IgD-negative memory B cell (primary cell): ENCODE results near the gene PLA2G4B. TPM values are rescaled to one million over a fixed set of nuclear protein-coding genes. Genes with fewer than 3 reads are reported as not detected.

Experiments used
- H3K27ac Mint-ChIP-seq, 3 donors: one replicate each; pipeline ENCODE4 v1.8.0; 2020 to 2022; ENCODE audit warnings: mild to moderate bottlenecking in 3 of 3, mixed read lengths in 3 of 3, moderate library complexity in 1 of 3
- H3K27me3 Mint-ChIP-seq: one replicate; pipeline ENCODE4 v1.8.0; 2021; ENCODE audit warnings: mixed read lengths
- H3K36me3 Mint-ChIP-seq: one replicate; pipeline ENCODE4 v1.8.0; 2020; ENCODE audit warnings: mild to moderate bottlenecking, mixed read lengths
- H3K4me1 Mint-ChIP-seq, 3 donors: one replicate each; pipeline ENCODE4 v1.8.0; 2020 to 2022; ENCODE audit warnings: mixed read lengths in 3 of 3, mild to moderate bottlenecking in 1 of 3
- H3K4me3 Mint-ChIP-seq, 4 donors: one replicate each; pipeline ENCODE4 v1.8.0; 2020 to 2022; ENCODE audit warnings: mild to moderate bottlenecking in 4 of 4, mixed read lengths in 4 of 4, moderate library complexity in 3 of 4
- H3K9me3 Mint-ChIP-seq, 3 donors: one replicate each; pipeline ENCODE4 v1.8.0; 2020 to 2021; ENCODE audit warnings: mixed read lengths in 3 of 3, mild to moderate bottlenecking in 1 of 3
- polyA plus RNA-seq: library from polyadenylated mRNA; unstranded; fragments of 300-500 nt; fragmentation: Illumina TruSeq; gene quantifications from one replicate; pipeline ENCODE4 v1.2.3, GENCODE V29; 2021

PLA2G4B gene
- polyA plus RNA-seq, 1 donor from 2014 or later: 1.3 TPM

- no peak overlapping the region for H3K27ac Mint-ChIP-seq
- H3K9me3 Mint-ChIP-seq: no peaks in the 10 kb centered on the region
- H3K36me3 Mint-ChIP-seq: peaks cover 4% of the 10 kb centered on the region
- H3K4me1 Mint-ChIP-seq: peaks cover 0 to 2% (median 0%) of the 10 kb centered on the region in 3 donors
- H3K4me3 Mint-ChIP-seq: no peak overlapping the region
- no peaks in the 10 kb centered on the region for H3K27me3 Mint-ChIP-seq
Observed at GRCh38 chr15:41847981-41848380, 9.3 kb downstream of the PLA2G4B start.

- H3K27ac Mint-ChIP-seq: no peak overlapping the region
Observed at GRCh38 chr15:41848631-41849030, 10.0 kb downstream of the PLA2G4B start.

DNA sequence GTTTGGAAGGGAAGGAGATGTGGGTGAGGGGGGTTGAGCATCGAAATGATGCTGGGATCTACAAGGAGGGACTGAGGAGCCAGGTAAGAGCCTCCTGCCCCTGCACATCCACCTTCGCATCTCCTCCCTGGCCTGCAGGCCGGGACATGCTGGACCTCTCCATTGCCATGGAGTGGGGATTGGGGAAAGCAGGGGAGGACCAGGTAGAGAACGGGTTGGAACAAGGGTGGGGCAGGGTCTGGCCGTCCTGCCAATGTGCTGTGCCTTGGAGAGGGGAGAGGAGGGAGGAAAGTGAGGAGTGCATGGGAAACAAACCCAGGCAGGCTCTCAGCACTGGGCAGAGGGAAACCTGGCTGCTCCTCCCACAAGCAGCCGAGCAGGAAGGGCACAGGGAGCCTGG lies 10.6 kb downstream of the PLA2G4B start:
- H3K4me3 Mint-ChIP-seq: no peak overlapping the region
- peaks cover 2% of the 10 kb centered on the region for H3K27me3 Mint-ChIP-seq
- no peaks in the 10 kb centered on the region for H3K9me3 Mint-ChIP-seq
- no peak overlapping the region for H3K27ac Mint-ChIP-seq
- H3K4me1 Mint-ChIP-seq: peaks cover 0 to 2% (median 0%) of the 10 kb centered on the region in 3 donors
- peaks cover 4% of the 10 kb centered on the region for H3K36me3 Mint-ChIP-seq

More at GRCh38 chr15:41848631-41849030, 10.0 kb downstream of the PLA2G4B start:
- Mint-ChIP-seq H3K4me3 (no peak overlapping the region), H3K9me3 (no peaks in the 10 kb centered on the region), H3K27me3 (peaks cover under 1% of the 10 kb centered on the region), H3K4me1 (peaks cover 0 to 2% (median 0%) of the 10 kb centered on the region in 3 donors), H3K36me3 (peaks cover 4% of the 10 kb centered on the region)

- Mint-ChIP-seq H3K9me3 (no peaks in the 10 kb centered on the region), H3K4me1 (peaks cover 0 to 2% (median 0%) of the 10 kb centered on the region in 3 donors), H3K4me3 (no peak overlapping the region), H3K36me3 (peaks cover 4% of the 10 kb centered on the region), H3K27me3 (peaks cover 2% of the 10 kb centered on the region), H3K27ac (peak overlapping the region in 1 of 3 donors; percentile 12)
Observed at GRCh38 chr15:41849861-41850260, 11.2 kb downstream of the PLA2G4B start.

GRCh38 chr15:41850482-41851166 lies 12.0 kb downstream of the PLA2G4B start:
- Mint-ChIP-seq H3K9me3 (no peaks in the 10 kb centered on the region), H3K27ac (peak overlapping the region in 2 of 3 donors; percentile 76 to 77), H3K36me3 (peaks cover 4% of the 10 kb centered on the region), H3K27me3 (peaks cover 2% of the 10 kb centered on the region), H3K4me3 (no peak overlapping the region), H3K4me1 (peaks cover 0 to 2% (median 0%) of the 10 kb centered on the region in 3 donors)

DNA sequence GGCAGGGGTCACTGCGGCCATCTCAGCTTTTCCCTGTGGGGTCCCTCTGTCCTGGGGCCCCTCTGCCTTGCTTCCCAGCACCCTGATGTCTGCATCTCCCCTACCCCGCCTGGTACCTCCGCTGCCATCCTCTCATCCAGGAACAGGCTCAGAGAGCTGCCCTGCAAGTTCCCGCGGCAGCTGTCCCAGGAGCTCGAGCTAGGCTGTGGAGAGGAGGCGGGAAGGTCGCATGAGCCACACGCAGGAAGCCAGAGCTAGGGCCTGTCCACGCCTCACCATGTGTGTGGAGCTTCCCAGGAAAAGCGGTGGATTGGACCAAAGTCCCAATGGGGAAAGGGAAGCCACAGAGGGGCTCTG lies 12.5 kb downstream of the PLA2G4B start:
- Mint-ChIP-seq H3K4me1 (peaks cover 0 to 2% (median 0%) of the 10 kb centered on the region in 3 donors), H3K4me3 (no peak overlapping the region), H3K9me3 (no peaks in the 10 kb centered on the region), H3K36me3 (peaks cover 4% of the 10 kb centered on the region), H3K27me3 (peaks cover 2% of the 10 kb centered on the region), H3K27ac (peak overlapping the region in 1 of 3 donors; percentile 77)

GRCh38 chr15:41851755-41852370 lies 13.2 kb downstream of the PLA2G4B start:
- no peaks in the 10 kb centered on the region for H3K9me3 Mint-ChIP-seq
- peaks cover 2% of the 10 kb centered on the region for H3K27me3 Mint-ChIP-seq
- no peak overlapping the region for H3K27ac Mint-ChIP-seq
- H3K36me3 Mint-ChIP-seq: peaks cover 4% of the 10 kb centered on the region
- H3K4me1 Mint-ChIP-seq: peaks cover 0 to 2% (median 0%) of the 10 kb centered on the region in 3 donors
- H3K4me3 Mint-ChIP-seq: no peak overlapping the region

- Mint-ChIP-seq H3K4me1 (peaks cover 0 to 2% (median 0%) of the 10 kb centered on the region in 3 donors), H3K9me3 (no peaks in the 10 kb centered on the region), H3K4me3 (no peak overlapping the region), H3K36me3 (peaks cover 4% of the 10 kb centered on the region), H3K27ac (no peak overlapping the region), H3K27me3 (peaks cover 2% of the 10 kb centered on the region)
Observed at GRCh38 chr15:41852736-41853590, 14.3 kb downstream of the PLA2G4B start.

DNA sequence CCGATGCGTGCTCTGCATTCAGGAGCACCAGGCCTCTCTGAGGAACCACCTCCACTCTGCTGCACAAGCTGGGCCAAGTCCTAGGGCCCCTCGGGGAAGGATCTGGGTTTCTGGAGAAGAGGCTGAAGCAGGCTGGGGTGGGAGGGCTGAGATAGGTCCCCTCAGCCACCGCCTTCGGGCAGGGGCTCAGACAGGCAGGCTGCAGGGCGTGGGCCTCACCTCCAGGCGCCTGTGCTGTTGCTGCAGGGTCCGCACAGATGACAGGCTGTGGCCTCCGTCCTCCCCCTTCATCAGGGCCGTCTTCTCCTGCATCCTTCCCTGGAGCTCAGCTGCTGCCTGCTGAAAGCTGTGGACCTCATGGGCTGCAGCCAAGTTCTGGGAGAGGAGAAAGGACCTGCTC lies 15.2 kb downstream of the PLA2G4B start:
- H3K27me3 Mint-ChIP-seq: peaks cover 2% of the 10 kb centered on the region
- no peak overlapping the region for H3K4me3 Mint-ChIP-seq
- H3K27ac Mint-ChIP-seq: no peak overlapping the region
- H3K9me3 Mint-ChIP-seq: no peaks in the 10 kb centered on the region
- H3K36me3 Mint-ChIP-seq: no peaks in the 10 kb centered on the region
- H3K4me1 Mint-ChIP-seq: peaks cover 0 to 2% (median 0%) of the 10 kb centered on the region in 3 donors

GRCh38 chr15:41854443-41854842 lies 15.8 kb downstream of the PLA2G4B start:
- peaks cover 0 to 2% (median 0%) of the 10 kb centered on the region in 3 donors for H3K4me1 Mint-ChIP-seq
- H3K9me3 Mint-ChIP-seq: no peaks in the 10 kb centered on the region
- peaks cover 2% of the 10 kb centered on the region for H3K27me3 Mint-ChIP-seq
- H3K27ac Mint-ChIP-seq: no peak overlapping the region
- no peaks in the 10 kb centered on the region for H3K36me3 Mint-ChIP-seq
- no peak overlapping the region for H3K4me3 Mint-ChIP-seq

DNA sequence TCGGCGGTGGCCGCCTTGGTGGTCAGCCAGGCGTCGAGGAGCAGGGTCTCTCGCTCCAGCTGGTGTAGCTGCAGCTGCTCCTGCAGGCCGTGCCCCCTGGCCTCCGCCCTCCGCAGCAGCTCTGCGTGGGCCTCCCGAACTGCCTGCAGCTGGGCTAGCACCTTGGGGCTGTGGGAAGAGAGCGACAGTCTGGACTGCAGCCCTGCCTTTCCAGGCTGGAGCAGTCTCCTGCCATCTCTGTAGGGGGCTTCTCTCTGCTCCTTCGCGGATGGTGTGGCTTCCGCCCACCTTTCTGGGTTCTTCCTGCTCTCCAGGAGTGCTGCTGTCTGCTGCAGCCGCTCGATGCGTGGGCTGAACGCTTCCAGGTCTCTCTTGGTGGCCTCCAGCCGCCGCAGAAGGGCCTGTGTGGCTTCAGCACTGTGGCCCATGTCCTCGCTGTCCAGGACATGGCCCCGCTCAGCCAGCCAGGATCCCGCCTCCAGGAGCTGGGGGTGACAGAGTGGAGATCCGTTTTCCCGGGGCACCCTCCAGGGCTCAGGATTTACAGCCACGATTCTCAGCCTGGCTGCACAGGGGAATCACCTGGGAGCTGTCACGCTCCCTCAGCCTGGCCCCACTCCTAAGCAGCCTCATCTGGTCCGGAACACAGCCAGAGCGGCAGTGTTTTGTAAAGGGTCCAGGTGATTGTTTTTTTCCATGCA lies 16.8 kb downstream of the PLA2G4B start:
- H3K27me3 Mint-ChIP-seq: peaks cover 5% of the 10 kb centered on the region
- no peak overlapping the region for H3K4me3 Mint-ChIP-seq
- H3K36me3 Mint-ChIP-seq: no peaks in the 10 kb centered on the region
- no peak overlapping the region for H3K27ac Mint-ChIP-seq
- H3K4me1 Mint-ChIP-seq: peaks cover 0 to 1% (median 0%) of the 10 kb centered on the region in 3 donors
- no peaks in the 10 kb centered on the region for H3K9me3 Mint-ChIP-seq

GRCh38 chr15:41856262-41856661 lies 17.6 kb downstream of the PLA2G4B start:
- Mint-ChIP-seq H3K9me3 (no peaks in the 10 kb centered on the region), H3K36me3 (no peaks in the 10 kb centered on the region), H3K4me1 (no peaks in the 10 kb centered on the region), H3K4me3 (no peak overlapping the region), H3K27ac (no peak overlapping the region), H3K27me3 (peaks cover 5% of the 10 kb centered on the region)

GRCh38 chr15:41856716-41857115 lies 18.1 kb downstream of the PLA2G4B start:
- Mint-ChIP-seq H3K27ac (no peak overlapping the region), H3K9me3 (no peaks in the 10 kb centered on the region), H3K27me3 (peaks cover 5% of the 10 kb centered on the region), H3K36me3 (no peaks in the 10 kb centered on the region), H3K4me3 (peak overlapping the region in 1 of 4 donors; percentile 37), H3K4me1 (no peaks in the 10 kb centered on the region)

GRCh38 chr15:41857316-41857715 lies 18.7 kb downstream of the PLA2G4B start:
- Mint-ChIP-seq H3K4me1 (no peaks in the 10 kb centered on the region), H3K9me3 (no peaks in the 10 kb centered on the region), H3K27me3 (peaks cover 5% of the 10 kb centered on the region), H3K27ac (no peak overlapping the region), H3K36me3 (no peaks in the 10 kb centered on the region), H3K4me3 (no peak overlapping the region)

- H3K36me3 Mint-ChIP-seq: no peaks in the 10 kb centered on the region
- no peaks in the 10 kb centered on the region for H3K4me1 Mint-ChIP-seq
- H3K27me3 Mint-ChIP-seq: peaks cover 4% of the 10 kb centered on the region
- H3K27ac Mint-ChIP-seq: no peak overlapping the region
- H3K4me3 Mint-ChIP-seq: no peak overlapping the region
- no peaks in the 10 kb centered on the region for H3K9me3 Mint-ChIP-seq
Observed at GRCh38 chr15:41858756-41859155, 20.1 kb downstream of the PLA2G4B start.
